ENCODE results near the gene SIGMAR1.

Gene SIGMAR1

GRCh38 chr9:34625186-34625486 is 12.5 kb downstream of the SIGMAR1 start:
- TF ChIP-seq TAF1 (IDR thresholded peaks at IDR 0.05; ENCODE audit: borderline replicate concordance, low read depth, low read length) = no peak
- no peak for TF ChIP-seq POLR2AphosphoS5 (IDR thresholded peaks at IDR 0.05; ENCODE audit: low read depth, low read length)
- no peak for TF ChIP-seq POLR2A (IDR thresholded peaks at IDR 0.05; ENCODE audit: low read depth, low read length)
- no peak for FAIRE-seq
- DNase-seq (ENCODE audit: insufficient read length) = no peak

- FAIRE-seq = no peak
- TF ChIP-seq POLR2A (IDR thresholded peaks at IDR 0.05; ENCODE audit: low read depth, low read length) = no peak
- TF ChIP-seq POLR2AphosphoS5 (IDR thresholded peaks at IDR 0.05; ENCODE audit: low read depth, low read length) = no peak
- TF ChIP-seq TAF1 (IDR thresholded peaks at IDR 0.05; ENCODE audit: borderline replicate concordance, low read depth, low read length) = no peak
- DNase-seq (ENCODE audit: insufficient read length) = no peak
These were observed 13.0 kb downstream of the SIGMAR1 start for GRCh38 chr9:34624475-34625185.

GRCh38 chr9:34623374-34624235 is 14.0 kb downstream of the SIGMAR1 start:
- FAIRE-seq = no peak
- no peak for TF ChIP-seq POLR2A (IDR thresholded peaks at IDR 0.05; ENCODE audit: low read depth, low read length)
- no peak for TF ChIP-seq TAF1 (IDR thresholded peaks at IDR 0.05; ENCODE audit: borderline replicate concordance, low read depth, low read length)
- TF ChIP-seq POLR2AphosphoS5 (IDR thresholded peaks at IDR 0.05; ENCODE audit: low read depth, low read length) = no peak
- no peak for DNase-seq (ENCODE audit: insufficient read length)

GRCh38 chr9:34620061-34620994 is 17.3 kb downstream of the SIGMAR1 start, which contains the start of gene DCTN3:
DCTN3 (minus strand) TSS chr9:34620495; CDS start chr9:34620464, 31 bp downstream.
- peak; percentile 55; the same call in 1 of the 2 replicates for TF ChIP-seq POLR2AphosphoS5 (IDR thresholded peaks at IDR 0.05; ENCODE audit: low read depth, low read length)
- peak; percentile 61; the same call in 1 of the 2 replicates for TF ChIP-seq TAF1 (IDR thresholded peaks at IDR 0.05; ENCODE audit: borderline replicate concordance, low read depth, low read length)
- TF ChIP-seq POLR2A (IDR thresholded peaks at IDR 0.05; ENCODE audit: low read depth, low read length) = peak; percentile 72; the same call in 1 of the 2 replicates
- FAIRE-seq = peak; percentile 98
- DNase-seq (ENCODE audit: insufficient read length) = peak; percentile 97

- TF ChIP-seq POLR2A (IDR thresholded peaks at IDR 0.05; ENCODE audit: low read depth, low read length) = no peak
- no peak for TF ChIP-seq TAF1 (IDR thresholded peaks at IDR 0.05; ENCODE audit: borderline replicate concordance, low read depth, low read length)
- TF ChIP-seq POLR2AphosphoS5 (IDR thresholded peaks at IDR 0.05; ENCODE audit: low read depth, low read length) = no peak
- FAIRE-seq = no peak
- DNase-seq (ENCODE audit: insufficient read length) = no peak
These were observed 22.5 kb downstream of the SIGMAR1 start for GRCh38 chr9:34615132-34615531.

- FAIRE-seq (peak; percentile 89), DNase-seq (ENCODE audit: insufficient read length) (no peak)
- TF ChIP-seq POLR2AphosphoS5 (IDR thresholded peaks at IDR 0.05; ENCODE audit: low read depth, low read length) = no peak
- no peak for TF ChIP-seq TAF1 (IDR thresholded peaks at IDR 0.05; ENCODE audit: borderline replicate concordance, low read depth, low read length)
- no peak for TF ChIP-seq POLR2A (IDR thresholded peaks at IDR 0.05; ENCODE audit: low read depth, low read length)
These were observed 24.7 kb downstream of the SIGMAR1 start for GRCh38 chr9:34612788-34613390.

GRCh38 chr9:34611811-34612787 is 25.5 kb downstream of the SIGMAR1 start, which contains the start of gene RPP25L:
RPP25L (minus strand) TSS chr9:34612097; CDS start chr9:34611296, 801 bp downstream.
- DNase-seq (ENCODE audit: insufficient read length) = peak; percentile 96
- TF ChIP-seq POLR2AphosphoS5 (IDR thresholded peaks at IDR 0.05; ENCODE audit: low read depth, low read length) (peak; percentile 80), POLR2A (IDR thresholded peaks at IDR 0.05; ENCODE audit: low read depth, low read length) (peak; percentile 82; the same call in 1 of the 2 replicates), TAF1 (IDR thresholded peaks at IDR 0.05; ENCODE audit: borderline replicate concordance, low read depth, low read length) (0 out of 2 replicates have a peak, but pooled peaks have one; percentile 51)
- peak; percentile 92 for FAIRE-seq

GRCh38 chr9:34611251-34611810 is 26.3 kb downstream of the SIGMAR1 start:
- peak; percentile 30 for FAIRE-seq
- DNase-seq (ENCODE audit: insufficient read length) = no peak
- TF ChIP-seq TAF1 (IDR thresholded peaks at IDR 0.05; ENCODE audit: borderline replicate concordance, low read depth, low read length) = no peak
- no peak for TF ChIP-seq POLR2AphosphoS5 (IDR thresholded peaks at IDR 0.05; ENCODE audit: low read depth, low read length)
- no peak for TF ChIP-seq POLR2A (IDR thresholded peaks at IDR 0.05; ENCODE audit: low read depth, low read length)
